Measurements from ENCODE around the gene ZNF483.
A peak's percentile ranks its signal among the peaks of the same experiment; 100 is the strongest.
"Not testable (repeated sequence)": the region's sequence is repeated elsewhere in the genome, so short reads cannot be mapped to it uniquely, and the experiment has no call there.

Gene ZNF483

GRCh38 chr9:111525056-111525977 lies at the start of gene ZNF483:
TSS of gene ZNF483 (plus strand) at chr9:111525179. CDS start at chr9:111527396, 2,217 bp downstream.
- peak; percentile 56 to 65 for DNase-seq (ENCODE audit: low read depth in 2 of 2)

DNA sequence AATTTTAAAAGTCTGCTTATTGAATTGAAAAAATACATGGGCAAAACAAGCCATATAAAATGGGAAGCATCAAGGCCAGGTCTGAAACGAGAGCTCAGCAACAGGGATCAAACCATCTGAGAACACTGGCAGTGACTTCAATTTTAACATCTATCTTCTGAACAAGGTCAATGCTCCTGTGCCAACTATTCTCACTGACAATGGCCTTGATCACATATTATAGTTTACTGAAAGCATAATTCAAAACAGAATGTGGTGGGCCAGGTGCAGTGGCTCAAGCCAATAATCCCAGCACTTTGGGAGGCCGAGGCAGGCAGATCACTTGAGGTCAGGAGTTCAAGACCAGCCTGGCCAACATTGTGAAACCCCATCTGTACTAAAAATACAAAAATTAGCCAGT lies 49.8 kb upstream of the ZNF483 start:
- no peak for DNase-seq (ENCODE audit: low read depth in 2 of 2)

- no peak for DNase-seq (ENCODE audit: low read depth in 2 of 2)
Observed at GRCh38 chr9:111477677-111478076, 47.3 kb upstream of the ZNF483 start.

GRCh38 chr9:111481885-111482636 lies 42.9 kb upstream of the ZNF483 start:
- DNase-seq (ENCODE audit: low read depth in 2 of 2) = no peak

GRCh38 chr9:111482694-111483438 lies 42.1 kb upstream of the ZNF483 start:
- peak; percentile 33 to 48 for DNase-seq (ENCODE audit: low read depth in 2 of 2)

GRCh38 chr9:111483439-111483857 lies 41.5 kb upstream of the ZNF483 start:
- peak; percentile 35 to 57 for DNase-seq (ENCODE audit: low read depth in 2 of 2)

DNA sequence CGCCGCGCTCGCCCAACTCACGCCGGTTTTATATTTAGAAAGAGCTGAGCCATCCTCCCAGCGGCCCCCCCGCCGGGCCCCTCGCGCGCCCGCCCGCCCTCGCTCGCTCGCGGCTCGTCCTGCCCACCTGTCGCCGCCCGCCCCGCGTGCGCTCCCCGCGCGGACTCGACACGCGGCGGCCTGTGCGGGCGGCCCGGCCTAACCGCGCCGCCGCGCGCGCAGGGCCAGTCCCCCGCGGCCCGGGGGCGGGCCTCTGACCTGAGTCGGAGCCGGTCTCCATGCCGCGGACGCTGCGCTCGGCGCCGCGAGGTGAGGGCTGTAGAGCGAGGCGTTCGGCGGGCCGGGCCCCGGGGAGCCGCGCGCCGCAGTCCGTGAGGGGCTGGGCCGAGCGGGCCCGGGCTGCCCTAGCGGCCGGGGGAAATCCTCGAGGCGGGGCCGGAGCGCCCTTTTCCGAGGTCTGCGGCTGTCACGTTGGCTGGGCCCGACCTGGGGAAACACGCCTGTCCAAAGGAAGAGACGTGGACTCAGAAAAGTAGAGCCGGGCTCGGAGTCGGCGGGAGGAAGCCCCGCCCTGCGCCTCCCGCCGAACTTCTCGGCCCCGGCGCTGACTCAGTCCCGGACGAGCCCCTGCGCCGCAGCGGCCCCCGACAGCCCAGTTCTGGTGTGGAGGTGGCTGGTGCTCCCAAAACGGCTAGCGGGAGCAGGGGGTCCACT lies 41.0 kb upstream of the ZNF483 start, which contains the start of gene ECPAS:
Gene ECPAS (minus strand): TSS at position 526 of the 714 bp plus-strand sequence. CDS start 11,465 bp downstream, outside the sequence.
- DNase-seq (ENCODE audit: low read depth in 2 of 2) = peak; percentile 54 to 61

GRCh38 chr9:111484572-111484894 lies 40.4 kb upstream of the ZNF483 start:
- DNase-seq (ENCODE audit: low read depth in 2 of 2) = no peak

GRCh38 chr9:111497196-111497595 lies 27.8 kb upstream of the ZNF483 start:
- not testable (repeated sequence) for DNase-seq (ENCODE audit: low read depth in 2 of 2)

DNA sequence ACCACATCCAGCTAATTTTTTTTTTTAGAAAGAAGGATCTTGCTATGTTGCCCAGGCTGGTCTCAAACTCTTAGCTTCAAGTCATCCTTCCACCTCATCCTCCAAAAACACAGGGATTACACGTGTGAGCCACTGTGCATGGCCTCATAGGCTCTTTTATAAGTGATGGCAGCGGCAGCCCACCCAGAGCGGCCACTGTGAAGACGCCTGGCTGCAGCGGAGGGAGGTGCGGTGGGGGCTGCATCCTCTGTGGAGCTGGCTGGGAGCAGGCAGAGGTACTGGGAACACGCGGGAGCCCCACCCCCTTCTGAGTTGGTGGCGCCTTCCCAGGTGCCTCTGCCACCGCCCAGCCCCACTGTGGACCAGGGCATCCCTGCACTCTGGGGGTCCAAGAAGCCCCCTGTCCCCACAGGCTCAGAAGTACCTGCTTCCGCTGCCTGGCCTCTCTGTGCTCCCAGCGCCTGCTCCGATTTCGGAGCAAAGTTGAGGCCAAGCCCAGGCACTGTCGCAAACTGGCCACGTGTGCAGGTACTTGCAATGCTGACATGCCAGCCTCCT lies 23.9 kb upstream of the ZNF483 start:
- DNase-seq (ENCODE audit: low read depth in 2 of 2) = no peak

DNA sequence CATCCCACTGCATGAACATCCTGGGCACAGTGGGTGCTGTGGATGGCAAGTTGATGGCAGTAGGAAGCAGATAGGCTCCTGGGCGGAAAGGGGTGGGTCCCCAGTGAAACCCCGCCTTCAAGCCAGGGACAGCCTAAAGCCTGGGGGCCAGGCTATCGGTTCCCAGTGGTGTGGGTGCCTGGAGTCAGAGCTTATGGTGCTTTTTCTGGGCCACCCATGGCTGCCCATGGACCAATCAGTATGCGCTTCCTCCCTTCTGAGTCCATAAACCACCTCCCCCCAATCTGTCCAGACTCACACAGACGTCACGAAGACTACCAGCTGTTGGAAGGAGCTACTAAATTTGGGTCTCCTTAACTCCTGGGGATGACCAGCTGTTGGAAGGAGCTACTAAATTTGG lies 23.3 kb upstream of the ZNF483 start:
- no peak for DNase-seq (ENCODE audit: low read depth in 2 of 2)

DNA sequence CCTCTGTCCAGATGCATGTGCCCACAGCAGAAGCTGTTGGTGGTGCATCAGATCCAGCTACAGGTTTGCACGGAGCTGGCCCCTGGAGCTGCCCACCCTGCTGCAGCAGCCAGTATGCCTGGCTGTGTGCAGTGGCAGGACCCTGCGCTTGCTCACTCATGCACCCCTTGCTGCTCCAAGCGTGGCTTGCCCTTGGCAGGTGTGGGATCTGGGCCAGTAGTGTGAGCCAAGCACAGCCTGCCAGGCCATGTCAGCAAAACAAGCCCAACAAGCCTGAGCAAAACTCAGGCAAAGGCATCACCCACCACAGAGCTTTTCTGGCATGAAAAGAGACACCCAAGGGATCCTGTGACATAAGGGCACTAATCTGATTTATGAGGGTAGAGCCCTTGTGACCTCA lies 22.5 kb upstream of the ZNF483 start:
- DNase-seq (ENCODE audit: low read depth in 2 of 2) = no peak

GRCh38 chr9:111511581-111511980 lies 13.4 kb upstream of the ZNF483 start:
- not testable (repeated sequence) for DNase-seq (ENCODE audit: low read depth in 2 of 2)

DNA sequence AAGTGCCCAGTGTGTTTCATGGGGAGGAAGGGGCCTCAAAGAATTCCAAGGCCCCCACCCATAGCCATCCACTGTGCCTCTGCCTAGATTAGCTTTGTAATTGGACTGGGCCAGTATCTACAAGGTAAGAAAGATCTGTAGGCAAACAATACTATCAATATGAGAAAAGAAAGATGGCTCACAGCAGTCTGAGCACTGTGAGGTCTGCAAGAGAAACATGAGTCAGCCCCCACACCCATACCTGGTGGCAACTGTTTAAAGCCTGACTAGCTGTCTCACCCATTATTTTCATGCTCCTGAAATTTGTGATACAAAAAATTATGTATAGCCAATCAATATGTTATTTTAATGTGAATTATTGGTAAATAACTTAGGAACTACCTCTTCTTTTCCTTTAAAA lies 10.0 kb upstream of the ZNF483 start:
- DNase-seq (ENCODE audit: low read depth in 2 of 2) = no peak

DNA sequence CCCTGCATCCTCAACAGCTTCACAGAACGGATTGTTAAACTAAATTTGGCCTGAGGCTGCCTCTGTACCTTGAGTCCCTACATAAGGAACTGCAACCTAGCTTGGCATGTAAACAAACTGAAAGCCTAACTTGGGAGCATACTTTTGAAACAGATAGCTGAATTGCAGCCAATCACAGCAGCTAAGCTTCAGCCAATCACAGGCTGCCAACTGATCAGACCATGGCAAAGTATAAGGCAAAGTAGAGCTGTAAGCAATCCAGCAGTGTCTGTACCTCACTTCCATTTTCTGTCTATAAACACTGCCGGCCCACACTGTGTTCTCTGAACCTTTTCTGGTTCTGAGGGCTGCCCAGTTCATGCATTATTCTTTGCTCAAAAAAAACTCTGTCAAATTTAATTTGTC lies 8.9 kb upstream of the ZNF483 start:
- no peak for DNase-seq (ENCODE audit: low read depth in 2 of 2)

- no peak for DNase-seq (ENCODE audit: low read depth in 2 of 2)
Observed at GRCh38 chr9:111524731-111525055, 286 bp upstream of the ZNF483 start.

DNA sequence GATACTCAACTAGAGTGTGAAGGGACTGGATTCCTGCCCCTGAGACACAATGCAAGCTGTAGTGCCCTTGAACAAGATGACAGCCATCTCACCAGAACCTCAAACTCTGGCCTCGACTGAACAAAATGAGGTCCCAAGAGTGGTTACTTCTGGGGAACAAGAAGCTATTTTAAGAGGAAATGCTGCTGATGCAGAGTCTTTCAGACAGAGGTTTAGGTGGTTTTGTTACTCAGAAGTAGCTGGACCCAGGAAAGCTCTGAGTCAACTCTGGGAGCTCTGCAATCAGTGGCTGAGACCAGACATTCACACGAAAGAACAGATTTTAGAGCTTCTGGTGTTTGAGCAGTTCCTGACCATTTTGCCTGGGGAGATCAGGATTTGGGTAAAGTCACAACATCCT lies 2.4 kb downstream of the ZNF483 start:
- DNase-seq (ENCODE audit: low read depth in 2 of 2) = no peak

DNA sequence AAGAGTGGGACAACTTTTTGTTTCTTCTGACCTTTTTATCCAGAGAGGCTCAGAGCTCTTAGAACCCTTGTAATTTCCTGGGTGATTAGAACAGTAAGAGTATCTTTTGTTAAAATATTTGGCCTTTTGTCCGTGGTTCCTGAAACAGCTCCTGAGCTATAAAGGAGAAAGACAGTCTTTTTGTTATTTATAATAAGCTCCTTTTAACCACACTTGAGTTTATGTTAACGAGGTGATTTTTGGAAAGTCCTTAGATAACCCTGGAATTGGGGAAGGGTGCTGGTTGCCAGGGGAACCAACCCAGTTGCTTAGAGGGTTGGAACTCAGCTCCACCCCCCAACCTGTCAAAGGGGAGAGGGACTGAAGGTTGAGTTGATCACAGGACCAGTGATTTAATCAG lies 4.8 kb downstream of the ZNF483 start:
- no peak for DNase-seq (ENCODE audit: low read depth in 2 of 2)

- DNase-seq (ENCODE audit: low read depth in 2 of 2) = no peak
Observed at GRCh38 chr9:111531716-111532115, 6.7 kb downstream of the ZNF483 start.

- no peak for DNase-seq (ENCODE audit: low read depth in 2 of 2)
Observed at GRCh38 chr9:111533099-111533790, 8.3 kb downstream of the ZNF483 start.
